ENCODE measurements around the gene MORF4L2. TPM values are rescaled to one million over a fixed set of nuclear protein-coding genes. Genes with fewer than 3 reads are reported as not detected.
A peak's percentile ranks its signal among the peaks of the same experiment; 100 is the strongest.

The MORF4L2 gene
- total RNA-seq, 3 donors from 2014 or later = 140 to 183 (median 181) TPM

- intact Hi-C loops (cut with DNase I, micrococcal nuclease) = no loop called here
- no peak for TF ChIP-seq CTCF (IDR thresholded peaks at IDR 0.05)
- H3K4me3 ChIP-seq = no peak overlapping the region
- no peaks in the 10 kb centered on the region for H3K9me3 ChIP-seq
- H3K36me3 ChIP-seq (ENCODE audit: low read depth) = no peaks in the 10 kb centered on the region
- DNase-seq (no peak), ATAC-seq (no peak)
- no peaks in the 10 kb centered on the region for H3K4me1 ChIP-seq (ENCODE audit: low read depth)
Observed at GRCh38 chrX:103730147-103730795, 43.8 kb upstream of the MORF4L2 start.

- Histone ChIP-seq H3K9me3 (no peaks in the 10 kb centered on the region), H3K4me3 (no peak overlapping the region), H3K36me3 (ENCODE audit: low read depth) (no peaks in the 10 kb centered on the region), H3K4me1 (ENCODE audit: low read depth) (no peaks in the 10 kb centered on the region)
- no peak for DNase-seq
- no peak for TF ChIP-seq CTCF (IDR thresholded peaks at IDR 0.05)
- no peak for ATAC-seq
- intact Hi-C loops (cut with DNase I, micrococcal nuclease) = no loop called here
Observed at GRCh38 chrX:103729015-103729414, 42.5 kb upstream of the MORF4L2 start.

- DNase-seq = no peak
- ATAC-seq = no peak
- Histone ChIP-seq H3K36me3 (ENCODE audit: low read depth) (no peaks in the 10 kb centered on the region), H3K4me1 (ENCODE audit: low read depth) (no peaks in the 10 kb centered on the region), H3K4me3 (no peak overlapping the region), H3K9me3 (no peaks in the 10 kb centered on the region)
- TF ChIP-seq CTCF (IDR thresholded peaks at IDR 0.05) = no peak
- intact Hi-C loops (cut with DNase I, micrococcal nuclease) = no loop called here
Observed at GRCh38 chrX:103727115-103727514, 40.6 kb upstream of the MORF4L2 start.

- no peak for TF ChIP-seq CTCF (IDR thresholded peaks at IDR 0.05)
- ATAC-seq = no peak
Observed at GRCh38 chrX:103726477-103726876, 40.0 kb upstream of the MORF4L2 start.

GRCh38 chrX:103722505-103722904, 36.0 kb upstream of the MORF4L2 start:
- DNase-seq (no peak), ATAC-seq (no peak)
- TF ChIP-seq CTCF (IDR thresholded peaks at IDR 0.05) = no peak
- no peak overlapping the region for H3K4me3 ChIP-seq
- H3K36me3 ChIP-seq (ENCODE audit: low read depth) = no peaks in the 10 kb centered on the region
- H3K4me1 ChIP-seq (ENCODE audit: low read depth) = no peaks in the 10 kb centered on the region
- no peaks in the 10 kb centered on the region for H3K9me3 ChIP-seq
- intact Hi-C loops (cut with DNase I, micrococcal nuclease) = no loop called here

More at GRCh38 chrX:103726477-103726876, 40.0 kb upstream of the MORF4L2 start:
- intact Hi-C loops (cut with DNase I, micrococcal nuclease) = no loop called here
- H3K4me3 ChIP-seq = no peak overlapping the region
- H3K4me1 ChIP-seq (ENCODE audit: low read depth) = no peaks in the 10 kb centered on the region
- no peaks in the 10 kb centered on the region for H3K9me3 ChIP-seq
- H3K36me3 ChIP-seq (ENCODE audit: low read depth) = no peaks in the 10 kb centered on the region
- no peak for DNase-seq

- DNase-seq = no peak
- no peaks in the 10 kb centered on the region for H3K36me3 ChIP-seq (ENCODE audit: low read depth)
- intact Hi-C loops (cut with DNase I, micrococcal nuclease) = no loop called here
- ATAC-seq = peak; percentile 51
- H3K9me3 ChIP-seq = no peaks in the 10 kb centered on the region
- peaks cover 3% of the 10 kb centered on the region for H3K4me1 ChIP-seq (ENCODE audit: low read depth)
- TF ChIP-seq CTCF (IDR thresholded peaks at IDR 0.05) = no peak
- H3K4me3 ChIP-seq = no peak overlapping the region
Observed at GRCh38 chrX:103718120-103718519, 31.6 kb upstream of the MORF4L2 start.
